ENCODE results near the gene RPS6KA3.

DNA sequence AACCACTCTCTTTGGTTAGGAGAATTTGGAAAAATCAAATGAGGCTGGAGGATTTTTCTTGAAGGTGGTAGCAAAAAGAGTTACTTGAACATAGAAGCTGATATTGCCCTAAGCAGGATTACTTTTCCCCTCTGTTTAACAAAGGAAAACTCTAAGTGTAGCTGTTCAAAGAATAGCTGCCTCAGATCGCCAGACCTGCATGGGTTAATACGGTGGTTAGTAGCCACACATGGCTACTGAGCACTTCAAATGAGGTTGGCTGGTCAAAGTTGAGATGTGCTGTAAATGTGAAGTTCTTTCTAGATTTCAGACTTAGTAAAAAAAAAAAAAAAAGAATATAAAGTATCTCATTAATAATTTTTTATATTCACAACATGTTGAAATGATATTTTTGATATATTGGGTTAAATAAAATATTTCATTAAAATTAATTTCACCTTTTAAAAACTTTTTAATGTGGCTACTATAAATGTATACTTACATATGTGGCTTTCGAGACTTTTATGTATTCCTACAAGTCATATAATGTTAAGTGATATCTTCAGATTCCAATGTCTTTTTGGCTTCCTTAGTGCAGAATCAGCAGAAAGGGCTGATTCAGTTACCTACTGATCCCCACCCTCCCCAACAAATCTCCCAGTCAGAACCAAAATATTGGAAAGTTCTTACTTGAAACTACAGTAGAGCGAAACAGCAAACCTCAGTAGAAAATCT lies 3.3 kb upstream of the RPS6KA3 start:
- TF ChIP-seq, protein P1, sequence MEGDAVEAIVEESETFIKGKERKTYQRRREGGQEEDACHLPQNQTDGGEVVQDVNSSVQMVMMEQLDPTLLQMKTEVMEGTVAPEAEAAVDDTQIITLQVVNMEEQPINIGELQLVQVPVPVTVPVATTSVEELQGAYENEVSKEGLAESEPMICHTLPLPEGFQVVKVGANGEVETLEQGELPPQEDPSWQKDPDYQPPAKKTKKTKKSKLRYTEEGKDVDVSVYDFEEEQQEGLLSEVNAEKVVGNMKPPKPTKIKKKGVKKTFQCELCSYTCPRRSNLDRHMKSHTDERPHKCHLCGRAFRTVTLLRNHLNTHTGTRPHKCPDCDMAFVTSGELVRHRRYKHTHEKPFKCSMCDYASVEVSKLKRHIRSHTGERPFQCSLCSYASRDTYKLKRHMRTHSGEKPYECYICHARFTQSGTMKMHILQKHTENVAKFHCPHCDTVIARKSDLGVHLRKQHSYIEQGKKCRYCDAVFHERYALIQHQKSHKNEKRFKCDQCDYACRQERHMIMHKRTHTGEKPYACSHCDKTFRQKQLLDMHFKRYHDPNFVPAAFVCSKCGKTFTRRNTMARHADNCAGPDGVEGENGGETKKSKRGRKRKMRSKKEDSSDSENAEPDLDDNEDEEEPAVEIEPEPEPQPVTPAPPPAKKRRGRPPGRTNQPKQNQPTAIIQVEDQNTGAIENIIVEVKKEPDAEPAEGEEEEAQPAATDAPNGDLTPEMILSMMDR (IDR thresholded peaks at IDR 0.05): no peak
- no peak for TF ChIP-seq EMX1 (CRISPR knock-in tag; IDR thresholded peaks at IDR 0.05)
- no peak for TF ChIP-seq TEAD1 (CRISPR knock-in tag; IDR thresholded peaks at IDR 0.05)
- TF ChIP-seq, protein P2, sequence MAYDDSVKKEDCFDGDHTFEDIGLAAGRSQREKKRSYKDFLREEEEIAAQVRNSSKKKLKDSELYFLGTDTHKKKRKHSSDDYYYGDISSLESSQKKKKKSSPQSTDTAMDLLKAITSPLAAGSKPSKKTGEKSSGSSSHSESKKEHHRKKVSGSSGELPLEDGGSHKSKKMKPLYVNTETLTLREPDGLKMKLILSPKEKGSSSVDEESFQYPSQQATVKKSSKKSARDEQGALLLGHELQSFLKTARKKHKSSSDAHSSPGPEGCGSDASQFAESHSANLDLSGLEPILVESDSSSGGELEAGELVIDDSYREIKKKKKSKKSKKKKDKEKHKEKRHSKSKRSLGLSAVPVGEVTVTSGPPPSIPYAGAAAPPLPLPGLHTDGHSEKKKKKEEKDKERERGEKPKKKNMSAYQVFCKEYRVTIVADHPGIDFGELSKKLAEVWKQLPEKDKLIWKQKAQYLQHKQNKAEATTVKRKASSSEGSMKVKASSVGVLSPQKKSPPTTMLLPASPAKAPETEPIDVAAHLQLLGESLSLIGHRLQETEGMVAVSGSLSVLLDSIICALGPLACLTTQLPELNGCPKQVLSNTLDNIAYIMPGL (CRISPR knock-in tag; IDR thresholded peaks at IDR 0.05): no peak
- TF ChIP-seq, protein P3, sequence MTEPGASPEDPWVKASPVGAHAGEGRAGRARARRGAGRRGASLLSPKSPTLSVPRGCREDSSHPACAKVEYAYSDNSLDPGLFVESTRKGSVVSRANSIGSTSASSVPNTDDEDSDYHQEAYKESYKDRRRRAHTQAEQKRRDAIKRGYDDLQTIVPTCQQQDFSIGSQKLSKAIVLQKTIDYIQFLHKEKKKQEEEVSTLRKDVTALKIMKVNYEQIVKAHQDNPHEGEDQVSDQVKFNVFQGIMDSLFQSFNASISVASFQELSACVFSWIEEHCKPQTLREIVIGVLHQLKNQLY (CRISPR knock-in tag; IDR thresholded peaks at IDR 0.05): no peak
- TF ChIP-seq, protein P4, sequence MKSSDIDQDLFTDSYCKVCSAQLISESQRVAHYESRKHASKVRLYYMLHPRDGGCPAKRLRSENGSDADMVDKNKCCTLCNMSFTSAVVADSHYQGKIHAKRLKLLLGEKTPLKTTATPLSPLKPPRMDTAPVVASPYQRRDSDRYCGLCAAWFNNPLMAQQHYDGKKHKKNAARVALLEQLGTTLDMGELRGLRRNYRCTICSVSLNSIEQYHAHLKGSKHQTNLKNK (CRISPR knock-in tag; IDR thresholded peaks at IDR 0.05): no peak
- no peak for TF ChIP-seq NFYB (CRISPR knock-in tag; conservative IDR thresholded peaks at IDR 0.05; ENCODE audit: low read depth)
- TF ChIP-seq, protein P5, sequence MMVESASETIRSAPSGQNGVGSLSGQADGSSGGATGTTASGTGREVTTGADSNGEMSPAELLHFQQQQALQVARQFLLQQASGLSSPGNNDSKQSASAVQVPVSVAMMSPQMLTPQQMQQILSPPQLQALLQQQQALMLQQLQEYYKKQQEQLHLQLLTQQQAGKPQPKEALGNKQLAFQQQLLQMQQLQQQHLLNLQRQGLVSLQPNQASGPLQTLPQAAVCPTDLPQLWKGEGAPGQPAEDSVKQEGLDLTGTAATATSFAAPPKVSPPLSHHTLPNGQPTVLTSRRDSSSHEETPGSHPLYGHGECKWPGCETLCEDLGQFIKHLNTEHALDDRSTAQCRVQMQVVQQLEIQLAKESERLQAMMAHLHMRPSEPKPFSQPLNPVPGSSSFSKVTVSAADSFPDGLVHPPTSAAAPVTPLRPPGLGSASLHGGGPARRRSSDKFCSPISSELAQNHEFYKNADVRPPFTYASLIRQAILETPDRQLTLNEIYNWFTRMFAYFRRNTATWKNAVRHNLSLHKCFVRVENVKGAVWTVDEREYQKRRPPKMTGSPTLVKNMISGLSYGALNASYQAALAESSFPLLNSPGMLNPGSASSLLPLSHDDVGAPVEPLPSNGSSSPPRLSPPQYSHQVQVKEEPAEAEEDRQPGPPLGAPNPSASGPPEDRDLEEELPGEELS (CRISPR knock-in tag; IDR thresholded peaks at IDR 0.05): no peak
- TF ChIP-seq, protein P6, sequence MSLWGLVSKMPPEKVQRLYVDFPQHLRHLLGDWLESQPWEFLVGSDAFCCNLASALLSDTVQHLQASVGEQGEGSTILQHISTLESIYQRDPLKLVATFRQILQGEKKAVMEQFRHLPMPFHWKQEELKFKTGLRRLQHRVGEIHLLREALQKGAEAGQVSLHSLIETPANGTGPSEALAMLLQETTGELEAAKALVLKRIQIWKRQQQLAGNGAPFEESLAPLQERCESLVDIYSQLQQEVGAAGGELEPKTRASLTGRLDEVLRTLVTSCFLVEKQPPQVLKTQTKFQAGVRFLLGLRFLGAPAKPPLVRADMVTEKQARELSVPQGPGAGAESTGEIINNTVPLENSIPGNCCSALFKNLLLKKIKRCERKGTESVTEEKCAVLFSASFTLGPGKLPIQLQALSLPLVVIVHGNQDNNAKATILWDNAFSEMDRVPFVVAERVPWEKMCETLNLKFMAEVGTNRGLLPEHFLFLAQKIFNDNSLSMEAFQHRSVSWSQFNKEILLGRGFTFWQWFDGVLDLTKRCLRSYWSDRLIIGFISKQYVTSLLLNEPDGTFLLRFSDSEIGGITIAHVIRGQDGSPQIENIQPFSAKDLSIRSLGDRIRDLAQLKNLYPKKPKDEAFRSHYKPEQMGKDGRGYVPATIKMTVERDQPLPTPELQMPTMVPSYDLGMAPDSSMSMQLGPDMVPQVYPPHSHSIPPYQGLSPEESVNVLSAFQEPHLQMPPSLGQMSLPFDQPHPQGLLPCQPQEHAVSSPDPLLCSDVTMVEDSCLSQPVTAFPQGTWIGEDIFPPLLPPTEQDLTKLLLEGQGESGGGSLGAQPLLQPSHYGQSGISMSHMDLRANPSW (CRISPR knock-in tag; conservative IDR thresholded peaks at IDR 0.05; ENCODE audit: low read depth): no peak
- TF ChIP-seq, protein P7, sequence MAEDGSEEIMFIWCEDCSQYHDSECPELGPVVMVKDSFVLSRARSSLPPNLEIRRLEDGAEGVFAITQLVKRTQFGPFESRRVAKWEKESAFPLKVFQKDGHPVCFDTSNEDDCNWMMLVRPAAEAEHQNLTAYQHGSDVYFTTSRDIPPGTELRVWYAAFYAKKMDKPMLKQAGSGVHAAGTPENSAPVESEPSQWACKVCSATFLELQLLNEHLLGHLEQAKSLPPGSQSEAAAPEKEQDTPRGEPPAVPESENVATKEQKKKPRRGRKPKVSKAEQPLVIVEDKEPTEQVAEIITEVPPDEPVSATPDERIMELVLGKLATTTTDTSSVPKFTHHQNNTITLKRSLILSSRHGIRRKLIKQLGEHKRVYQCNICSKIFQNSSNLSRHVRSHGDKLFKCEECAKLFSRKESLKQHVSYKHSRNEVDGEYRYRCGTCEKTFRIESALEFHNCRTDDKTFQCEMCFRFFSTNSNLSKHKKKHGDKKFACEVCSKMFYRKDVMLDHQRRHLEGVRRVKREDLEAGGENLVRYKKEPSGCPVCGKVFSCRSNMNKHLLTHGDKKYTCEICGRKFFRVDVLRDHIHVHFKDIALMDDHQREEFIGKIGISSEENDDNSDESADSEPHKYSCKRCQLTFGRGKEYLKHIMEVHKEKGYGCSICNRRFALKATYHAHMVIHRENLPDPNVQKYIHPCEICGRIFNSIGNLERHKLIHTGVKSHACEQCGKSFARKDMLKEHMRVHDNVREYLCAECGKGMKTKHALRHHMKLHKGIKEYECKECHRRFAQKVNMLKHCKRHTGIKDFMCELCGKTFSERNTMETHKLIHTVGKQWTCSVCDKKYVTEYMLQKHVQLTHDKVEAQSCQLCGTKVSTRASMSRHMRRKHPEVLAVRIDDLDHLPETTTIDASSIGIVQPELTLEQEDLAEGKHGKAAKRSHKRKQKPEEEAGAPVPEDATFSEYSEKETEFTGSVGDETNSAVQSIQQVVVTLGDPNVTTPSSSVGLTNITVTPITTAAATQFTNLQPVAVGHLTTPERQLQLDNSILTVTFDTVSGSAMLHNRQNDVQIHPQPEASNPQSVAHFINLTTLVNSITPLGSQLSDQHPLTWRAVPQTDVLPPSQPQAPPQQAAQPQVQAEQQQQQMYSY (CRISPR knock-in tag; IDR thresholded peaks at IDR 0.05): no peak
